NCI-H1048 (cell line): ENCODE results near the gene SAMMSON.

Experiments
- DNase-seq: peaks from one replicate; lab custom pipeline; 2025; lab: John Stamatoyannopoulos, UW

Gene SAMMSON

DNA sequence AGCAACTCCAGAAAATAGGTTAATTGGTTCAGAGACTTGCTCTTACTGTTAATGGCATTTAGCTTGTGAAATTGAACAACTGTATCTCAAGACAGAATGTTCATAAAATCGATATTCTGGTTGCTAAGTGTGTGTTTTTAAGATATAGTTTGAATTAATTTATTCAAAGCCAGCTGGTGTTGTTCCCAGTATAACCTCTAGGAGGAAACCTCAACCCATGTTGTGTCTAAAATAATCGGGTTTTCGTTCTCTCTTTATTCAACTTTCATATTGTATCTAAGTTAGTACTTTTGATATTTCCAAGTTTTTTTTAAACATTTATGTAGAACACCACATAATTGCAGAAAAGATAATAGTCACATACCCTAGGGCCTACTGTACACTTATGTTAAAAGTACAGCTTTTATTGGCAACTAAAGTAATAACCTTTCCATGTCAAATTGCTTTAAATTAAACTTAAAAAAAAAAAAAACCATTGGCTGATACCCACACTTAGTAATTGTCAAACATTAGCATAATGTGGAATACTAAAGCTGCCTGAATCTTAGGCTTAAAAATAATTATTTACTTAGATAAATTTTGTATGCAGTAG is 90.9 kb downstream of the SAMMSON start:
- no peak for DNase-seq

DNA sequence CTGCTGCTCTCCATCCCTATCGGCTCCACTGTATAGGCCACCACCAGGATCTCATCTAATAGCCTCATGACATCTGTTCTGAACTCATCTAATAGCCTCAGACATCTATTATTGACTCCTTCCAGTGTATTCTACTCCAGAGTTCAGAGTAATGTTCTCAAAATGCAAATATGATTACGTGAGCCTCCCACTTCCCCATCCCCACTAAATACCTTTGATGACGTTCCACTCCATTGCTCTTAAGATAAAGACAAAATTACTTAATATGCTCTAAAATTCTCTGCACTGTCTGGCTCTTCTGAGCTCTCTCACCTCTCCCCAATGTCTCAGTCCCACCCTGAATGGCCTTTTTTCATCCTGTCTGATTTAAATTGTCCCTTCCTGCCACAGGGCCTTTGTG is 94.7 kb downstream of the SAMMSON start:
- no peak for DNase-seq

DNA sequence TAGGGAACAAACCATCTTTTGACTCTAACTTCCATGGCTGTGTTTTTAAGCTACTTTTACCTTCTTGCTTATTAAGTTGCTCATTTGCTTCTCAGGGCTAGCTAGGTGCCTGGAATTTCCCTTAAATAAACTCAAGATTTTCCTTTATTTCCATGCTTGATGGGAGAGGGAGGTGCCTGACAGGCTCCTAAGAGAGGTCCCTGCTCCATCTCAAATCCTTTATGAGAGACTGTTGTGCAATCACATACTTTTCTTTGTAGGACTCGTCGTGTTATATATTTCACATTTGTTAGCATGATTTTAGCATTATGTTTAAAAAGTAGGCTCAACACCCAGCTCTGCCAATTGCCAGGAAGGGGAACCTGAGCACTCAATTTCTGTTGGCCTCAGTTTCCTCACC is 95.7 kb downstream of the SAMMSON start:
- DNase-seq = no peak

DNA sequence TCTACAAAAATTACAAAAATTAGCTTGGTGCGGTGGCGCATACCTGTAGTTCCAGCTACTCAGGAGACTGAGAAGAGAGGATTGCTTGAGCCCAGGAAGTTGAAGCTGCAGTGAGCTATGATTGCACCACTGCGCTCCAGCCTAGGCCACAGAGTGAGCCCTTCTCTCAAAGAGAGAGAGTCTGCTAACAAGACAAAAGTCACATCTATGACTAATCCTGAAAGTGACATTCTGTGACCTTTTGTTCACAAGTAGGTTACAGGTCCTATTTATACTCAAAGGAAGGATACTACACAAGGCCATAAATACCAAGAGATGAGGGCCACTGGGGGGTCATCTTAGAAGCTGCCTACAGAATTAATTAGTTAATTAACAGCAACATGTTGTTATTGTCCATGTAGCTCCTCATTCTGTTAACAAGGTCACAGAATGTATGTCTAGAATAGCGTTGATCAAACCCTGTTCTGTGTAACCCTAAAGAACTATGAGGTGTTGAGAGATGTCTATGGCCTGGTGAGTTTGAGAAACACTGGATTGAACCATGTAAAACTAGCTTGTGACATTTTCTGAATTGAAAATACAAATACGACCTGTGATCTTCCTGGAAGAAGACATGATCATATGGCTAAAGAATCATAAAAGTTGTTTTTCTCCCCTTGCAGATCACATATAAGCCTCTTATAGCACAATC is 97.0 kb downstream of the SAMMSON start:
- DNase-seq = no peak

DNA sequence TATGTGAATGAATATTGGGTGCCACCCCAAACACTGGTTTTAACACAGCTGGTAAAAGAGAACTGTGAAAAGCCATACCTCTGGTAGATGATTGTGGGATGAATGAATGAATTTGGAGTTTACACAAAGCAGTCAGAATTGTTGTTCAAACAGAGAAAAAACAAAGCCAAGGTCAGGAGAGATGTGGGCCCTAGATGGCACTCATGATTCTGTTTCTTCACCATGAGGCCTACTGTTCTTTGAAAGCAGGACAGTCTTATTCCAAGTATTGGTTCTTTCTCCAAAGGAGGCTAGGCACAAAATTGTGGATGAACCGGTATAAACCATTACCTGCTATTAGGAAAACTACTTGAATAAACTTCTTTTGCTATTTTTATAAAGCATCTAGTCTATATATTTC is 97.6 kb downstream of the SAMMSON start:
- DNase-seq = no peak

DNA sequence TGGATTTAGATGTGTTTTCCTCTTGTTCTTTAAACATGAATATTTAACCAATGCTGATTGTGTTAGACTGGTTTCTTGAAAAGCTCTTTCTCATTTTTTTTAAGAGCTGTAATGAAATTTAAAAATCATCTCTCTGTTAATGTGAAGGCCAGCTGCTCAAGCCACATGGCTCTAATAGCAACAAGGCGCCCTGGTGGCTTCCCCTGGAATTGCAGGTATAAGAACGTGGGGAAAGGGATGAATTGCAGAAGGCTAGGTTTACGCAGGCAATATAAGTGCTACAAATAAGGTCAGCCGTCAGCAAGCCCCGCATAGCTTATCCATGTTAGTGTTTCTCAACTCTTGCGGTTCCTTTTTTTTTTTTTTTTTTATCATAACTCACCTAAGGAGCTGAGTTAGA is 108.5 kb downstream of the SAMMSON start:
- DNase-seq = no peak

DNA sequence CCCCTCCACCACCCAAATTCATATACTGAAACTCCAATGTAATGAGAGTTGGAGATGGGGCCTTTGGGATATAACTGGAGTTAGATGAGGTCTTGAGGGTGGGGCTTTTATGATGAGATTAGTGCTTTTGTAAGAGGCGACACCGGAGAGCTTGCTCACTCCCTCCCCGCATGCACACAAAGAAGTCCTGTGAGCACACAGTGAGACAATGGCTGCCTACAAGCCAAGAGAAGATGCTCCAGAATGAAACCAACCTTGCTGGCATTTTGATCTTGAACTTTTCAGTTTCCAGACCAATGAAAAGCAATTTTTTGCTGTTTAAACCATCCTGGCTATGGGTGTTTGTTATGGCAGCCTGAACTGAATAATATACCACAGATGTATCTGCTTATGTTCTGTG is 109.0 kb downstream of the SAMMSON start:
- DNase-seq = no peak

DNA sequence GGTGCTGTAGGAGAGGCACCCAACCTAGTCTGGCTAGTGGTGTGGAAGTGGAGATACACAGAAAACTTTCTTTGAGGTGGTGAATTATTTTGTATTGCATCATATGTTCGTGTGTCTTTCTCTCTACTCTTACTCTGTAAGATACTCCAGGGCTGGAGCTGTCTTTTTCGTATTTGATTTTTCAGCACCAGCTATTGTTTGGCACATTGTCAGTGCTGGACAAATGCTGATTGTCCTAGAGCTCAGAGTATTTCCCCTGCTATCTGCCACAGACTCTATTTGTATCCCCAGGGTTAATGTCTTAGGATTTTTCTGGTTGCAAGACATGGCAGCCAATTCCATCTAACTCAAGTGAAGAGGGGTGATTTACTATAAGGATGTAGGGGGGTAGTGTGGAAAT is 110.5 kb downstream of the SAMMSON start:
- DNase-seq = no peak

DNA sequence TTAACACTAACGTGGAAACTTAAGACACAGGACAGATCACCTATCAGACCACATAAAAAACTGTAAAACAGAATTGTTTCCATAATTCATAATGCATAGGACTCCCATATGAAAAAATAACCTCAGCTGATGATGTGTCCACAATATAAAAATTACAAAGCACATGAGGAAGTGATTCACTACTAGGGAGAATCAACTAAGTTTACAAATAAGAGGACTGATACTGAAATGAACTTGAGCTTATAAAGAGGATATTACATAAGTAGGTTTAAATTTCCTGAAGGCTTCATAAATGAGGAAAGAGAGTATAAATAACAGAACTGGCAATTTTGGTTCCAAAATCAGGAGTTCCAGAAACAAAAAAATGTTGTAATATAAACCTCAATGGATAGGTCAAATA is 111.9 kb downstream of the SAMMSON start:
- DNase-seq = no peak

DNA sequence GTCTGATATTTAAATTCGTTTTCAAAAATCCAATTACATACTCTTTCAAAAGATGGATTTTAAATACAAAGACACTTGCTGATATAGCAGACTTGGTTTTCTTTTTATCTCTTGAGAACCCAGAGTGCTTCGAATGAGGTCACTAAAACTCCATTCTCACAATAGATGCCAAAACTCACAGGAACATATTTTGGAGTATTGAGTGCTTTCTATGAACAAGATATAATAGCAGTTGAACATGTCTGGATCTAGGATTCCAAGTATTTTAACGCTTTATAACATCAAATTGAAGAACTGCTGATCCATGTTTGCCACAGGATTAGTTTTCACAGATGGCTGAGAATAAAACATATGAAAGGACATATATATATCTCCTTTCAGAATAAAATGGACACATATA is 113.2 kb downstream of the SAMMSON start:
- DNase-seq = no peak

DNA sequence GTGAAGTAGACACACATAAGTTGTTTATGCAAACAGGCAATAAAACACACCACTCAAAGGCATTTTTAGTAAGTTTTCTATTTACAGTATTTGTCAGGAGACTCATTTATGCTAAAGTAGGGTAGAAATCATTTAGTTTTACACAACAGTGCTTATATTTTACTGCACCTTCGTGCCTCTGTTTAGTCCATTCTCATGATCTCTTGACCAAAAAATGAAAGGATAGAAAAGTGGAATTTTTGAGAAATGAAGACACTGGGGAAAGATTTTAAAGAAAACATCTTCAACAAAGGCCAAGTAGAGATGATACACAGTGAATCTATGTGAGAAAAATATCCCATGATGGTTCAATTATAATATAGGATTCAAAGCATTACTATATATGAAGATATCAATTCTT is 114.9 kb downstream of the SAMMSON start:
- no peak for DNase-seq

DNA sequence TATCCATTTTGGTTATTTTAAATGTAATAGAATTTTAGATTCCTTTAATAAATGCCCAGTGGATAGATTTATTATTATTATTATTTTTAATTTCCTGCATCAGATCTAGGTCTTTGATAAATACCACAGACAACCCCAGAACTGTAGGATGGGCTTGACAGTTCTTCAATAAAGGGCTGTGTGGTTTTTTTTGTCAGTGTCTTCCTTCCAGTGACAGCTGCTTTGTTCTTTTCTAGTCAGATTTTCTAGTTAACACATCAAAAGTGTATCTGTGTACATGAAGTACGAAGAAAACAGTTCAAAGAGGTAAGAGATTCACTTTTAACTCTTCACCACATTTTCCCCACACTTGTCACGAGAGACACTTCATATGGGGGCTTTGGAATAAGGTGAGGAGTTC is 120.3 kb downstream of the SAMMSON start:
- no peak for DNase-seq
